ENCODE results near the gene UBE2J1. TPM values are rescaled to one million over a fixed set of nuclear protein-coding genes. Genes with fewer than 3 reads are reported as not detected.
A peak's percentile ranks its signal among the peaks of the same experiment; 100 is the strongest.

UBE2J1 gene
- total RNA-seq, 3 donors from 2014 or later: 40.0 to 50.2 (median 42.2) TPM

DNA sequence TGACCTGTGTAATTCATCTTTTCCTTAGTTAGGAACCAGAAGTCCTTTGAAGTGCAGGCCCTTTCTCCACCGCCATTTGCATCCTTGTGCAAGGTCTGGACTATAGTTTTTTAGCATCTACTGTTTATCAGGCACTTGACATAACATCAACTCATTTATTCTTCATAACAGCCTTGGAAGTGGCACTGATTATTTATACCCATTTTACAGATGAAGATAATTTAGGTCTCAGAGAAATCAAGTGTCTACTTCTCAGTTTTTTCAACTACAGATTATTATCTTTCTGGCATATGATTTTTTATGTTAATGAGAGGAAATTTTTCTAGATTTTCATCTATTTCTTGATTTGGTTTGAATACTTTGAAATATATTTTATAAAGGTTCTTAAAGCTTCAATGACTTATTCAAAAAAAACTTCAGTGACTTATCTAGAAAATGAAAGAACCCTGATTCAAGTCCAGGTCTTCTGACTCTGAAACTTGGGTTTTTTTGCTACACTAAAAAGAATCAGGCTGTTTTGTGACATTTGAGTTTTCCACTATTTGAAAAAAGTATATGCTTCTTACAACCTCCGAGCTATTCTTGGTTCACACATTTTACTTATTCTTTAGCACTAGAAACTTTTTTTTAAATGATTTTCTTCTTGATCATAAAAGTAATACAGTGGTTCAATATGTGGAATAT lies 3.1 kb upstream of the UBE2J1 start:
- no peak for ATAC-seq
- Histone ChIP-seq H3K36me3 (ENCODE audit: low read depth) (no peaks in the 10 kb centered on the region), H3K4me3 (no peak overlapping the region), H3K9me3 (no peaks in the 10 kb centered on the region), H3K4me1 (ENCODE audit: low read depth) (no peaks in the 10 kb centered on the region)
- TF ChIP-seq, protein P1, sequence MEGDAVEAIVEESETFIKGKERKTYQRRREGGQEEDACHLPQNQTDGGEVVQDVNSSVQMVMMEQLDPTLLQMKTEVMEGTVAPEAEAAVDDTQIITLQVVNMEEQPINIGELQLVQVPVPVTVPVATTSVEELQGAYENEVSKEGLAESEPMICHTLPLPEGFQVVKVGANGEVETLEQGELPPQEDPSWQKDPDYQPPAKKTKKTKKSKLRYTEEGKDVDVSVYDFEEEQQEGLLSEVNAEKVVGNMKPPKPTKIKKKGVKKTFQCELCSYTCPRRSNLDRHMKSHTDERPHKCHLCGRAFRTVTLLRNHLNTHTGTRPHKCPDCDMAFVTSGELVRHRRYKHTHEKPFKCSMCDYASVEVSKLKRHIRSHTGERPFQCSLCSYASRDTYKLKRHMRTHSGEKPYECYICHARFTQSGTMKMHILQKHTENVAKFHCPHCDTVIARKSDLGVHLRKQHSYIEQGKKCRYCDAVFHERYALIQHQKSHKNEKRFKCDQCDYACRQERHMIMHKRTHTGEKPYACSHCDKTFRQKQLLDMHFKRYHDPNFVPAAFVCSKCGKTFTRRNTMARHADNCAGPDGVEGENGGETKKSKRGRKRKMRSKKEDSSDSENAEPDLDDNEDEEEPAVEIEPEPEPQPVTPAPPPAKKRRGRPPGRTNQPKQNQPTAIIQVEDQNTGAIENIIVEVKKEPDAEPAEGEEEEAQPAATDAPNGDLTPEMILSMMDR (IDR thresholded peaks at IDR 0.05): no peak
- DNase-seq: no peak
- intact Hi-C loops (cut with DNase I, micrococcal nuclease): no loop called here

DNA sequence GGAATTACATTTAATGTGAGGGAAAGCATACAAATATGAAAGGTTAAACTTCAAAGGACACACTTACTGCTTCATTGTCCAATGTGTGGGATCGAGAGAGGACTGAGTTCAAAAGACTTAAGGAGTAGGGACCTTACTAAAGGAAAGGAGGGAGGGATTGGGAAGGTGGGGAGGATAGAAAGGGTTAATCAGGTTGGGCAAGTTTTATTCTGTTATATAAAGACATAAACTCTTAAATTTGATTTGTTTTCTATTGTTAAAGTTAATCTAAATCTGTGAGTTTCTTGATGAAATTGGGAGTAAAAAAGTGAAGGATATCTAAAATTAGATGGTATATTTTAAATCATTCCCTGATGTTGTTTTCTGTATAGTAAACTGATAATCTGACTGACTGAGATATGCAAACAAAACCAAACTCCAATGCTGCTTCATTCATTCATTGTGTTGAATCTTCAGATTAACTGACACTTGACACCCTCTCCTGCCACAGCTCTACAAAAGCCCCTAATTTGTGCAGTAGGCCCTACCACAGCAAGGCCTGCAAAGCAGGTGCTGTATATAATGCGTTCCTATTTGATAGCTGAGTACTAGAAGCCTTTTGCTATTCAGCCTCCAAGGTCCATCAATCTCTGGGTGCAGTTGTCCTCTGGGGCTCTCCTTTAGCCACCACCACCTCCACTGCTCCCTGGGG lies 1.3 kb upstream of the UBE2J1 start:
- TF ChIP-seq, protein P1 (IDR thresholded peaks at IDR 0.05): no peak

DNA sequence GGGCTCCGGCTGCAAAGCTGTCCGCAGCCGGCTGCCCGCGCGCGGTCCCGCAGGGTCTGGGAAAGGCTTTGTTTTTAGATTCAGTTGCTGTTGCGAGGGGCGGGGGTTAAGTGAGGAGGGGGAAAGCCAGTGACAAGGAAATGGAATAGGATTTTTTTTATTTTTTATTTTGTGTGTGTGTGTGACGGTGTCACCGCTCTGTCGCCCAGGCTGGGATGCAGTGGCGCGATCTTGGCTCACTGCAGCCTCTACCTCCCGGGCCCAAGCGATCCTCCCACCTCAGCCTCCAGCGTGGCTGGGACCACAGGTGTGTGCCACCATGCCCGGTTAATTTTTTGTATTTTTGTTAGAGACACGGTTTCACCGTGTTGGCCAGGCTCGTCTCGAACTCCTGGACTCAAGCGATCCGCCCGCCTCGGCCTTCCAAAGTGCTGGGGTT lies 615 bp upstream of the UBE2J1 start:
- intact Hi-C loops (cut with DNase I, micrococcal nuclease): no loop called here
- DNase-seq (peak in 1 of 3 donors; percentile 69), ATAC-seq (no peak)
- no peaks in the 10 kb centered on the region for H3K36me3 ChIP-seq (ENCODE audit: low read depth)
- H3K4me1 ChIP-seq (ENCODE audit: low read depth): peaks cover 8% of the 10 kb centered on the region
- H3K9me3 ChIP-seq: no peaks in the 10 kb centered on the region
- TF ChIP-seq, protein P1 (IDR thresholded peaks at IDR 0.05): no peak
- H3K4me3 ChIP-seq: peak overlapping the region; percentile 83

More for the DNA sequence above, 1.3 kb upstream of the UBE2J1 start:
- Histone ChIP-seq H3K36me3 (ENCODE audit: low read depth) (no peaks in the 10 kb centered on the region), H3K4me1 (ENCODE audit: low read depth) (peaks cover 8% of the 10 kb centered on the region), H3K9me3 (no peaks in the 10 kb centered on the region), H3K4me3 (no peak overlapping the region)
- ATAC-seq: no peak
- intact Hi-C loops (cut with DNase I, micrococcal nuclease): no loop called here
- DNase-seq: no peak

DNA sequence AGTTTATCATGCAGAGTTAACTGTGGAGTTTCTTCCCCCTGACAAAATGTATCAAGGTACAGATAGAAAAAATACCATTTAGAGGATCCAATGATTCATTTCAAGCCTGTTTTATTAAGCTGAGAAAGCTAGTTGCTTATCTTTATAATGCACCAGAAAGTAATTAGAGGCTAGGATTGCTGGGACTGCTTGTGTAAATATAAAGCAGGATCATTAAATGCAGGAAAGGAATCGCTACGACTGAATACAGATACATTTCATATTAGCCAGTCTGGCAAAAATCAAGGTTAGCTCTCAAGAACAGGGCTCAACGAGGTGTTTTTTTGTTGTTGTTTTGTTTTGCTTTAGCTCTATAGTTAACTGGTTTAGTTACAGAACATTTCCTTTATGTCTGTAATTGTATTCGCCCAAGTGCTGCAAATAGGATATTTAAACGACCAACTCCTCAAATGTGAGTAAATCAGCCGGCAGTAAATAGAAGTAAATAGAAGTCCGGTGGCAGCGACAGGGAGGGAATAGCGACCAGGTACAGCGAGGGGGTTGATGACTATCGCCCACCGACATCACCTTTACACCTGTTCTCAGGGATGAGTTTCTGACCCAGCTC lies 748 bp downstream of the UBE2J1 start:
- TF ChIP-seq, protein P1 (IDR thresholded peaks at IDR 0.05): no peak
- Histone ChIP-seq H3K9me3 (no peaks in the 10 kb centered on the region), H3K4me1 (ENCODE audit: low read depth) (peaks cover 8% of the 10 kb centered on the region), H3K4me3 (peak overlapping the region; percentile 83), H3K36me3 (ENCODE audit: low read depth) (no peaks in the 10 kb centered on the region)
- intact Hi-C loops (cut with DNase I, micrococcal nuclease): no loop called here
- ATAC-seq: peak; percentile 40
- no peak for DNase-seq

DNA sequence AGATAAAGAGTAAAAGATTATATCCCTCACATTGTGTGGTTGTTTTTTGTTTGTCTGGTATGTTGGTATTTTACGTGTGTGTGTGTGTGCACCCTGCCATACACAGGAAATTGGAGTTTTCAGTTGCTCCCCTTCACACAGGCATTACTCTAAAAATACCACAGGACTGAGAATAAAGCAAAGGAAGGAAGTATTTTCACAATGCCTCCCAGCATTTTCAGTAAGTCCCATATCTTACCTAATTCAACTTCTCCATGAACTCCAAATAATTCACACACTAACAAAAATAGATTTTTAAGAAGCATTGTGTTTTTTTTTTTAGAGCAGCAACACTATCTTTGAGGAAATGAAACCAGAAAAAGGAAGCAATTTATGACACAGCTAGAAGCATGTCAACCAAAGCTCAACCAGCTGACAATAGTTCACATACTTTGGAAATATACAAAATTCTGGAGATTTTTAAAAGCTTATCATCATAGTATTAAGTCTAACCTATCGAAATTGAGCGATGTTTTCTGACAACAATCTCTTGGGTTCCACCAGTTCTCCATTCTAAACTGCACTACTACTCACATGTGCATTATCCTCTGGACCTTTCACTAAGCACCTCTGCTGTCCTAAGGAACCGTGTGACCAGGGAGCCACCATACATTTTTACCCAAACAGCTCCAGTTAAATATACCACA lies 2.1 kb downstream of the UBE2J1 start:
- intact Hi-C loops (cut with DNase I, micrococcal nuclease): no loop called here
- DNase-seq (no peak), ATAC-seq (no peak)
- Histone ChIP-seq H3K36me3 (ENCODE audit: low read depth) (no peaks in the 10 kb centered on the region), H3K9me3 (no peaks in the 10 kb centered on the region), H3K4me1 (ENCODE audit: low read depth) (peaks cover 8% of the 10 kb centered on the region), H3K4me3 (no peak overlapping the region)
- TF ChIP-seq, protein P1 (IDR thresholded peaks at IDR 0.05): no peak
